ENCODE results near the gene TRAPPC6A. TPM values are rescaled to one million over a fixed set of nuclear protein-coding genes. Genes with fewer than 3 reads are reported as not detected.
A peak's percentile ranks its signal among the peaks of the same experiment; 100 is the strongest.

Gene TRAPPC6A
- total and polyA plus RNA-seq, 9 of the 15 experiments (the other 6 are each of a cell fraction or from before 2014, with no cell fraction given) = 0.82 to 23.6 (median 11.6) TPM

DNA sequence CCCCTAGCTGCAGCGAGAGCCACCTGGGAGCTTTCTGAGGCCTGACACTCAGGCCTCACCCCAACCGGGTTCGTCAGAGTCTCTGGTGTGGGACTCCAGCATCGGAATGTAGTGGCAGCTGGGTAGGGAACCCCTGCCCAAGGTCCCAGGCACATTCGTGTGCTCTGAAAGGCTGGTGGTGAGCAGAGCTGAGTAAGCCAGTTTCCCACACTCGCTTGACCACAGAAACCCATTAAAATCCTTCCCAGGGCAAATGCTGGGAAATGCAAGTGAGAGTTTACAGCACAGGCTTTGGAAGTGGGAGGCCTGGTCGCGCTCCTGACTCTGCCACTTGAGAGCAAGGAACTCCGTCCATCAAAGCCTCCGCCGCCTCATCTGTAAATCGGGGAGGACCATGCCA lies 4.2 kb downstream of the TRAPPC6A start:
- ChIA-PET POLR2A (no interaction called here), CTCF (ENCODE audit: low intra/inter-chr PET ratio) (no interaction called here)
- no peak overlapping the region for H3K4me2 ChIP-seq (ENCODE audit: insufficient read depth, low read length)
- peaks cover 37 to 48% of the 10 kb centered on the region in 2 experiments for H3K4me1 ChIP-seq (replicated peaks in 1 of 2; ENCODE audit: control insufficient read depth in 2 of 2, insufficient read depth in 2 of 2, low read length in 2 of 2)
- FAIRE-seq (no peak), ATAC-seq (no peak), DNase-seq (ENCODE audit: extremely low read depth in 1 of 4, low spot score in 3 of 4) (no peak)
- H3K9me1 ChIP-seq (ENCODE audit: control insufficient read depth, insufficient read depth, low read length) = no peaks in the 10 kb centered on the region
- H4K20me1 ChIP-seq (replicated peaks; ENCODE audit: control insufficient read depth, insufficient read depth, low read length) = peaks cover 4% of the 10 kb centered on the region; the same call in 1 of the 2 replicates
- WGBS (ENCODE audit: insufficient coverage, low coverage, missing lambda C conversion rate) = 69% methylated on average over 12 of the region's 12 CpGs
- TF ChIP-seq, protein P1, sequence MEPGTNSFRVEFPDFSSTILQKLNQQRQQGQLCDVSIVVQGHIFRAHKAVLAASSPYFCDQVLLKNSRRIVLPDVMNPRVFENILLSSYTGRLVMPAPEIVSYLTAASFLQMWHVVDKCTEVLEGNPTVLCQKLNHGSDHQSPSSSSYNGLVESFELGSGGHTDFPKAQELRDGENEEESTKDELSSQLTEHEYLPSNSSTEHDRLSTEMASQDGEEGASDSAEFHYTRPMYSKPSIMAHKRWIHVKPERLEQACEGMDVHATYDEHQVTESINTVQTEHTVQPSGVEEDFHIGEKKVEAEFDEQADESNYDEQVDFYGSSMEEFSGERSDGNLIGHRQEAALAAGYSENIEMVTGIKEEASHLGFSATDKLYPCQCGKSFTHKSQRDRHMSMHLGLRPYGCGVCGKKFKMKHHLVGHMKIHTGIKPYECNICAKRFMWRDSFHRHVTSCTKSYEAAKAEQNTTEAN (CRISPR knock-in tag; IDR thresholded peaks at IDR 0.05) = no peak
- TF ChIP-seq CXXC5 (CRISPR knock-in tag; IDR thresholded peaks at IDR 0.05) = no peak
- TF ChIP-seq PTTG1 (tag; IDR thresholded peaks at IDR 0.05; ENCODE audit: low read depth) = no peak
- no peak for TF ChIP-seq NRF1 (conservative IDR thresholded peaks at IDR 0.05 in 1 of 2, IDR thresholded peaks at IDR 0.05 in 1 of 2)
- TF ChIP-seq HSF4 (CRISPR knock-in tag; IDR thresholded peaks at IDR 0.05; ENCODE audit: borderline replicate concordance) = no peak
- TF ChIP-seq ZNF431 (CRISPR knock-in tag; IDR thresholded peaks at IDR 0.05) = no peak
- no peak for TF ChIP-seq PHF21A (IDR thresholded peaks at IDR 0.05; ENCODE audit: borderline replicate concordance, low read depth)
- no peak overlapping the region for H3K27ac ChIP-seq (ENCODE audit: extremely low read depth, low read depth, low read length)
- H3K4me3 ChIP-seq = no peak overlapping the region
- H3K79me2 ChIP-seq (ENCODE audit: control insufficient read depth, insufficient read depth, low read length) = peaks cover 26% of the 10 kb centered on the region
- no peaks in the 10 kb centered on the region for H3K27me3 ChIP-seq (ENCODE audit: control insufficient read depth in 2 of 2, insufficient read depth in 2 of 2, low read length in 2 of 2)
- no TSS peak for BruUV-seq (replicated peaks)
- no peak overlapping the region for H2AFZ ChIP-seq (ENCODE audit: low read depth, low read length)
- no peaks in the 10 kb centered on the region for H3K36me3 ChIP-seq (ENCODE audit: control insufficient read depth, insufficient read depth, low read length)
- intact Hi-C loops (cut with micrococcal nuclease) (no loop called here), in situ Hi-C loops (cut with MboI) (no loop called here)
- peak overlapping the region in 1 of 2 experiments; percentile 55; a peak in 1 of 4 replicates for H3K9ac ChIP-seq (ENCODE audit: insufficient read depth in 1 of 2, low read depth in 2 of 2, low read length in 2 of 2)
- H3K9me3 ChIP-seq (replicated peaks; ENCODE audit: control insufficient read depth, insufficient read depth, low read depth, low read length) = no peaks in the 10 kb centered on the region

All from K562 (cell line).